Activated CD8-positive, alpha-beta memory T cell treated with anti-CD3 and anti-CD28 coated beads for 1 hour (primary cell): ENCODE measurements around the gene LIPC.
"Not testable (repeated sequence)": the region's sequence is repeated elsewhere in the genome, so short reads cannot be mapped to it uniquely, and the experiment has no call there.

ENCODE experiments used
- DNase-seq, 2 donors: peaks; one replicate each; pipeline ENCODE4 v3.0.0-alpha.2; 2020; ENCODE audit warnings: low read depth in 1 of 2; ENCODE audit errors: extremely low read depth in 1 of 2

Gene LIPC

DNA sequence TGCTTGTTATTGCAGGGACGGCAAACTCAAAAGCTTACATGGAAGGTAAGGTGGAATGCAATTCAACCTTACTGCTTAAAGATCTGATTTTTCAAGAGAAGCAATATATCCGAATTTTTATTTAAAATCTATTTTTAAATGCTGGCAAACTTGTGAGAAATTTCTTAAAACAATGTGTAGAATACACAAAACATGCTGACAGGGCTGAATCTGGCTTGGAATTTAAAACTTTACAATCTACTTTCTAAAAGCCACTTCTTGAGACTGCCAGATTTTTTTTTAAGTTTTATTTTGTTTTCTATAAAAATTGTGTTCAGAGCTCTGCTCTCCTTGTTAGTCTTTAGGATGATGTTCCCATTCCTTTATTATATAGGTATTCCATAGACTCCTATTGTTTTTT, 171.0 kb downstream of the LIPC start:
- no peak for DNase-seq

DNA sequence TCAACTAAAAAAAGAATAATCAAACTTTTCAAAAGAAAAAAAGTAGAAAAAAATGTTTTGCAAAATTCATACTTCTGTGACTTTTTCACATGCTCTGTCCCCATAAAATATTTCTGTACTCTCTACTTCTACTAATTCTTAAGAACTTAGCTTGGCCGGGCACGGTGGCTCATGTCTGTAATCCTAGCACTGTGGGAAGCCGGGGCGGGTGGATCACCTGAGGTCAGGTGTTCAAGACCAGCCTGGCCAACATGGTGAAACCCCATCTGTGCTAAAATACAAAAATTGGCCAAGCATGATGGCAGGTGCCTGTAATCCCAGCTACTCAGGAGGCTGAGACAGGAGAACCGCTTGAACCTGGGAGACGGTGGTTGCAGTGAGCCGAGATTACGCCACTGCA, 172.1 kb downstream of the LIPC start:
- DNase-seq, result not testable (repeated sequence)

DNA sequence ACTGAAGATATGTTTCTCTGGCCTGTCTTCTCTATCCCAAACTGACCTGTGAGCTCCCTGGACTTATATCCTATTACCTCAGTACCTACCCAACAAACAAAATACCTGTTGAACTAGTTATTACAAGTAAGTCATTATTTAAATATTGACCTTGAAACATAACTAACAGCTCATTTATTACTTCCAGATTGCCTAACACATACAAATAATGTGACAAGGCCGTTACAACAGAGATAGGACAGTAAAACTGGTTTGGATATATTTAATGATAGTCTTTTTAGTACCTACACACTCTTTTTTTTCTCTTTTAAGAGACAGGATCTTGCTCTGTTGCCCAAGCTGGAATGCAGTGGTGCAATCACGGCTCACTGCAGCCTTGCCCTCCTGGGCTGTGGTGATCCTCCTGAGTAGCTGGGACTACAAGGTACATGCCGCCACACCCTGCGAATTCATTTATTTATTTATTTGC, 172.7 kb downstream of the LIPC start:
- DNase-seq, result no peak

DNA sequence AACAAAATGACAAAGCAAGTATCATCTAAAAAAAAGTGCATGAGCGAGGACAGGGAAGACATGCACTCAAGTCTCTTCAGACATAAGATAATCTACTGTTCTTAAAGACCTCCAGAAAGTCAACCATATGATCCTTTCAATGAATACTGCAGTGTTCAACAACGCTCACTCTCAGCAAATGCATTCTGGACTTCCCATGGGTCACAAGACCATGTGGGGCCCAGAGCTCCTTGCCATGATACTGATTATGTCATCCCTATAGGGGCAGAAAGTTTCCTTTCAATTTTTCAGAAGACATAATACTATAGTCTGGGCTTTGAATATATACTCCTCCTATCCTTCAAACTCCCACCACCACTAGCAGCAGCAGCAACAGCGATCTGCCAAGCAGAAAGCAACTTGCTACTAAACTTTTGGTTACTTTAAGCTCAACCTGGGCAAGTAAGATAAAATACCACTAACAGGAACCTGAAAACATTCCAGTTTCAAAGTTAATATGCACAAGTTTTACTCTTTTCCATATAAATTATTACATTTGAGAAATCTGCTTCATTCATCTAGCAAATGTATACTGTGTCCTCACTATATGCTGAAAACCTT, 174.2 kb downstream of the LIPC start:
- DNase-seq, result no peak

DNA sequence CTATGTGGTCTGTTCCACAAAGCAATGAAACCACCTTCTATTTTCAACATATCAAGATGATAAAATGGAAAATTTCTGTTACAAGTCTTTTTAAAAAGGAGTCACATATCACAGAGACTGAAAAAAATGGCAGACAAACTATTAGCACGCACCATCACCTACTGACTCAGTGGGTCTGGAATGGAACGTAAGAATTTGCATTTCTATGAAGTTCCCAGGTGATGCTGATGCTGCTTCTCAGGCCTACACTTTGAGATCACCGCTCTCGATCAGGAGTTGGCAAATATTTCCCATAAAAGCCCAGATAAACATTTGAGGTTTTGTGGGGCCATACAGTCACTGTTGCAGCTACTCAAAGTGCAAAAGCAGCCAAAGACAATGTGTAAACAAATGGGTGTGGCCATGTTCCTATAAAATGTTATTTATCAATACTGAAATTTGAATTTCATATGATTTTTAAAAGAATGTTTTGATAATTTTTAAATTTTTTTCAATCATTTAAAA, 174.8 kb downstream of the LIPC start:
- no peak for DNase-seq

DNA sequence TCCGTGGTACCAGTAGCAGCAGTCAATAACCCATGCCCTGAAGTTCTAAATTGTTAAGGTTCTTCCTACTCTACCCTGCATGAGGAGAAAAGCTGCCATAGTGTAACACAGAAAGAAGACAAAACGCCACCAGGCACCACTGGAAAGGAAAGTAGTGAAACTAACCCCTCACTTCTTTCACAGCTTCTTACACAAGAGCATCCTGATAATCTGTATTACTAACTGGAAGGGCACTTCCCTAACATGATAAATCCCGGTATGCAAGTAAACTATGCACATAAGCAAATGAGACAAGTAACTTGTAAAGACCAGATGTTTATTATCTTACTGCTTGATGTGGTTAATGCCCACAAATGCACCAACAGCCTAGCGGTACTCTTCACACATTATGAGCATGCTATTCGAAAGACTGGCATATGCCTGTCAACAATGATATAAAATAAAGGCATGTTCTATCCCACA, 176.4 kb downstream of the LIPC start:
- no peak for DNase-seq

DNA sequence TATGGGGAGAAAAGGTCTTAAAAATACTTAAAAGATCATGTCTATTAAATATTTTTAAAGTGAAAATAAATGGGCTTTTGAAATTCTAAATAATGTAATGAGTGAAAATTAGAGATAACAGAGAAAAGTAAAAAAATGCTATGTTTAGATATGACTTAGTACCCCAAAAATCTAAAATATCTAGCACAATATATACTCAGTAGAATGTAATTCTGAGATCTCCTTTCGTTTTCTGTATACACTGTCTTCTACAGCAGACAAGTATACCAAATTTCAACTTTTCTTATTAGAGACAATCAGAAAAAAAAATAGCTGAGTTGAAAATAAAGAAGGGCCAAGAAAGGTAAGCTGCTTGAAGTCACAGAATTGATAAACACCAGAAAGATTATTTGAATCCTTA, 176.9 kb downstream of the LIPC start:
- no peak for DNase-seq

DNA sequence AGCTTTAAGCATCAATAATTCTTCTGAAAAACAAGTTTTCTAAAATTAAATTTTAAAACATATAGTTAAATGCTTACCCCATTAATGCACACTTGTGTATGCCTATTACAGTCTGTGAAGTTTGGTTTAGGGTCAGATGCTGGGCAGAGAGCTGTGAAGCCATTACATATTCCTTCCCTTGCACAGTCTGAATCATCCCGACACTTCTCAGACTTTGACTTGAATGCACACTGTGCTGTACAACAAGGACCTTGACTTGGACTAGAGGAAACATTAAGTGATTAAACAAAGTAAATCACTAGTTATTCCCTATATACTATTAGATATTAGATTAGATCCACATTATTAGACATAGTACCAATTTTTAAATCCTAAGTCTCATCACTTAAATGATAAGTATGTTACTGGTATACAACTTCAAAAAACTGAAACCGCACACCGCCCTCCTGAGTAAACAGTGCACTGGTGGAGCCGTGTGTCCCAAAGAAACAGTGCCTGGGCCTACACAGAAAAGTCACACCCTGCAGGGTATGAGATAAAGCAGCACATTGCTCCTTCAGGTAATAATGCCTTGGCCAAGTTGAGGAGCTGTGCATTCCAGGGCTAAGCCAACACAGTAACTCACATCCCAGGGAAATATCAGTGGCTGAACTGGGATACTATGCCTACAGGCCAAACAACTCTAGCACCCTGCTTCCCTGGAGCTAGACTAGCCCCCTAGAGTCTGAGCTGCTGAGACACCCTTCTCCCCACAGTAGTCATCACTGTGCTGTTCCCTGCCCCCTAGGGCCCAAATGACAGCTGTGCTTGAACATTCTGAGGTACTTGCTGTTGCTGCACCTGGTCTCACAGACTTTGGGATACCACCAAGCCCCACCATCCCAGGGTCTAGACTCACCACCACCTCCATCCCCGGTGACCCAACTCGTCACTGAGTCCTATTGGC, 180.2 kb downstream of the LIPC start:
- DNase-seq, result no peak

DNA sequence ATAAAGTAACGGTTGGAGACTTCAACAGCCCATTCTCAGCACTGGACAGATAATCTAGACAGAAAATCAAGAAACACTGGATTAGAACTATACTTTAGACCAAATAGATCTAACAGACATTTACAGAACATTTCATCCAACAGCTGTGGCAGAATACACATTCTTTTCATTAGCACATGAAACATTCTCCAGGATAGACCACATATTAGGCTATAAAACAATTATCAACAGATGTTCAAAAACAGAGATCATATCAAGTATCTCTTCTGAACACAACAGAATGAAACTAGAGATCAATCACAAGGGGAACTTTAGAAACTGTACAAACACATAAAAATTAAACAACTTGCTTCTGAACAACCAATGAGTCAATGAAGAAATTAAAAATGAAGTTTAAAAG, 184.4 kb downstream of the LIPC start:
- no peak for DNase-seq
